HUES6 (cell line): ENCODE results near the gene SPC25.
"Not testable (repeated sequence)": the region's sequence is repeated elsewhere in the genome, so short reads cannot be mapped to it uniquely, and the experiment has no call there.

Experiments used
- H3K27ac ChIP-seq: 2 replicates; pipeline ENCODE4 v1.7.0; 2013; ENCODE audit warnings: low read depth, mild to moderate bottlenecking, low read length, inconsistent platforms
- H3K27me3 ChIP-seq: 2 replicates; pipeline ENCODE4 v1.6.1; 2013; ENCODE audit warnings: low read length; ENCODE audit not compliant: control insufficient read depth, insufficient read depth
- H3K36me3 ChIP-seq: 2 replicates; pipeline ENCODE4 v1.6.1; 2013; ENCODE audit warnings: low read length; ENCODE audit not compliant: control insufficient read depth, insufficient read depth
- H3K4me1 ChIP-seq: 2 replicates; pipeline ENCODE4 v1.6.1; 2013; ENCODE audit warnings: low read length; ENCODE audit not compliant: control insufficient read depth, insufficient read depth
- H3K4me3 ChIP-seq: 2 replicates; pipeline ENCODE4 v1.5.1; 2013; ENCODE audit warnings: low read depth, low read length
- H3K9ac ChIP-seq: one replicate; pipeline ENCODE4 v1.6.1; 2013; ENCODE audit warnings: mild to moderate bottlenecking, low read length
- H3K9me3 ChIP-seq: 2 replicates; pipeline ENCODE4 v1.6.1; 2013; ENCODE audit warnings: low read depth, low read length; ENCODE audit not compliant: control insufficient read depth, insufficient read depth

Gene SPC25

GRCh38 chr2:168901003-168901402 lies 10.8 kb upstream of the SPC25 start, which contains the start of gene G6PC2:
TSS of gene G6PC2 (plus strand) at chr2:168901291. CDS start at chr2:168901332, 41 bp downstream.
- Histone ChIP-seq H3K9ac (no peak within 1 kb of the TSS), H3K4me3 (no peak within 1 kb of the TSS), H3K27ac (no peak within 1 kb of the TSS), H3K36me3 (no peaks in the 10 kb centered on the region), H3K27me3 (no peaks in the 10 kb centered on the region), H3K9me3 (no peaks in the 10 kb centered on the region), H3K4me1 (no peaks in the 10 kb centered on the region)

- no peak overlapping the region for H3K27ac ChIP-seq
- H3K4me3 ChIP-seq = no peak overlapping the region
- no peaks in the 10 kb centered on the region for H3K9me3 ChIP-seq
- H3K4me1 ChIP-seq = no peaks in the 10 kb centered on the region
- H3K27me3 ChIP-seq = no peaks in the 10 kb centered on the region
- H3K9ac ChIP-seq = no peak overlapping the region
- no peaks in the 10 kb centered on the region for H3K36me3 ChIP-seq
Observed at GRCh38 chr2:168897449-168897848, 7.2 kb upstream of the SPC25 start.

DNA sequence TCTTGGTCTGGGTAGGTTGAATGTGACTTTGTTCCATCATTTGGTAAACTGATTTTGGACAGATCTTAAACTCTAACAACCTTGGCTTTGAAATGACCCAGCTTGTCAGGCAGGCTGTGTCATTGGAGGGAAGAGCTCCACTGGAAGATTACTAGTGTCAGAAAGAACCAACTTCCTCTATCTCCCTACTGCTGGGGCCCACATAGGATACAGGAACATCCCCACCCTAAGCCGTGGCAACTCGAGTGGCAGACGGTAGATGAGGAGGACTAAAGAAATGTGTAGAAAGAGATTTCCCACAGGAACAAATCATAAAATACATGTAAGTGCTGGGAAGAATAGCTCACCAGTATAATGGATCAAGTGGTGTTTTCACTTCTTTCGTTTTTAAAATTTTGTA lies 6.6 kb upstream of the SPC25 start:
- Histone ChIP-seq H3K27ac (no peak overlapping the region), H3K9me3 (no peaks in the 10 kb centered on the region), H3K27me3 (peaks cover 4% of the 10 kb centered on the region; the same call in 1 of the 2 replicates), H3K9ac (no peak overlapping the region), H3K36me3 (no peaks in the 10 kb centered on the region), H3K4me1 (no peaks in the 10 kb centered on the region), H3K4me3 (no peak overlapping the region)

DNA sequence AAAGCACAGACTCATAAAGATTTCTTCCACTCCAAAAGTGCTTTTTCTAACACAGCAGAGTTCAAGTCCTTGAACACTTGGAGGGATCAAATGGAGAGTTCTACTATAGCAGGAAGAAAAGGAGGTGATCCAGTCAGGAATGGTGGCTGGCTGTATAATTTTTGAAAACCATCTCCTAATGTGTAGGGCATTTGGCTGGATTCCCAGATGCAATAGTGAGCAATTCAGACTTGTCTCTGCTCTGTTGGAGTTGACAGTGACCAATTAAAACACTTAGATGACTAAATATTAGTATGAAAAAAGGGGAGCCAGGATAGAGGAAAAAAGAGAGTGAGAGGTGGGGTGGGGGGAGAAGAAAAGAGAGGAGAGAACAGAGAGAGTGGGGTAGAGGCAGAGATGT lies 5.5 kb upstream of the SPC25 start:
- H3K4me1 ChIP-seq = no peaks in the 10 kb centered on the region

DNA sequence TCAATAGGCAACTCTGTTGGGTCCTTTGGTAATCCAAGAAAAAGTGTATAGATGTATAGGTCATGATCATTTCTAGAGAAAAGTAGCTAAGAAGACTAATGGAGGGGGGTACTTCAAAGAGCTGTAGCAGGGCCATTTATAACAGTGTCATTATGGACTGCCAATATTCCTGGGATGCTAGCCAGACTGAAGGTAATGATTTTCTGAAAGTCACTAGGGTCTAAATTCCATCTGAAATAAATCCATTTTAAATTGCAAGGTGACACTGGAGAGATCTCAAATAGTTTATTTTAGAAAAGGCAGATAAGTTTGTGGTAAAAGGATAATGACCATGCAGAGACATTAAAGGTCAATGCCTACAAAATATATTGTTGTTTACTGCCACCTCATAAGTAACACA lies 4.5 kb upstream of the SPC25 start:
- Histone ChIP-seq H3K27me3 (peaks cover 10% of the 10 kb centered on the region; the same call in 1 of the 2 replicates), H3K27ac (no peak overlapping the region)

More for the DNA sequence above, 5.5 kb upstream of the SPC25 start:
- Histone ChIP-seq H3K4me3 (no peak overlapping the region), H3K27me3 (peaks cover 10% of the 10 kb centered on the region; the same call in 1 of the 2 replicates), H3K9ac (no peak overlapping the region), H3K27ac (no peak overlapping the region), H3K9me3 (no peaks in the 10 kb centered on the region), H3K36me3 (no peaks in the 10 kb centered on the region)

DNA sequence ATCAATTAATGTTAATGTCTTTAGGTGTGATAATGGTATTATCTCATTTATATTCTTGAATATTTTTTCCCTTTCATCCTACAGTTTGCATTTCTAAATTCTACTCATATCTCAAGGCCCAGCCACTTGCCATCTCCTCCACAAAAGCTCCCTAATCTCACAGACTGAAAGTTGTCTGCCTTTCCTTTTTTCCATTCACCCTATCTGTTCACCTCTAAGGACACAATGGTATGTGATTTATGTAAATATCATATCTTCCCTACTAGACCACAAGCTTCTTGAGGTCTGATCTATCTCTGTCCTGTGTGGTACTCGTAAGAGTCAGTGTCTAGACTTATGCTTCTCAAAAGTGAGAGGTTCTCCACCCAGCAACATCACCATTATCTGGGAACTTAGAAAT lies 3.9 kb upstream of the SPC25 start:
- H3K27ac ChIP-seq = no peak overlapping the region
- peaks cover 5% of the 10 kb centered on the region; the same call in 1 of the 2 replicates for H3K4me1 ChIP-seq
- no peaks in the 10 kb centered on the region for H3K36me3 ChIP-seq
- no peaks in the 10 kb centered on the region for H3K9me3 ChIP-seq
- peaks cover 10% of the 10 kb centered on the region; the same call in 1 of the 2 replicates for H3K27me3 ChIP-seq
- H3K4me3 ChIP-seq = no peak overlapping the region
- no peak overlapping the region for H3K9ac ChIP-seq

More for the DNA sequence above, 4.5 kb upstream of the SPC25 start:
- Histone ChIP-seq H3K9ac (no peak overlapping the region), H3K4me1 (no peaks in the 10 kb centered on the region), H3K4me3 (no peak overlapping the region), H3K36me3 (no peaks in the 10 kb centered on the region), H3K9me3 (no peaks in the 10 kb centered on the region)

- H3K4me3 ChIP-seq = no peak overlapping the region
- peaks cover 10% of the 10 kb centered on the region; the same call in 1 of the 2 replicates for H3K27me3 ChIP-seq
- no peak overlapping the region for H3K27ac ChIP-seq
Observed at GRCh38 chr2:168892327-168892726, 2.1 kb upstream of the SPC25 start.

GRCh38 chr2:168889635-168890005 lies 610 bp downstream of the SPC25 start:
- Histone ChIP-seq H3K27ac (no peak overlapping the region; the same call in 1 of the 2 replicates), H3K4me3 (peak overlapping the region; percentile 88), H3K36me3 (peaks cover 30% of the 10 kb centered on the region), H3K4me1 (peaks cover 5% of the 10 kb centered on the region; the same call in 1 of the 2 replicates), H3K9ac (peak overlapping the region; percentile 90), H3K9me3 (no peaks in the 10 kb centered on the region), H3K27me3 (peaks cover 10% of the 10 kb centered on the region; the same call in 1 of the 2 replicates)

More at GRCh38 chr2:168892327-168892726, 2.1 kb upstream of the SPC25 start:
- no peaks in the 10 kb centered on the region for H3K9me3 ChIP-seq
- no peak overlapping the region for H3K9ac ChIP-seq
- peaks cover 11% of the 10 kb centered on the region for H3K36me3 ChIP-seq
- H3K4me1 ChIP-seq = peaks cover 5% of the 10 kb centered on the region; the same call in 1 of the 2 replicates

GRCh38 chr2:168884975-168885374 lies 5.3 kb downstream of the SPC25 start:
- Histone ChIP-seq H3K27ac (no peak overlapping the region; the same call in 1 of the 2 replicates), H3K9me3 (no peaks in the 10 kb centered on the region), H3K4me1 (peaks cover 5% of the 10 kb centered on the region; the same call in 1 of the 2 replicates), H3K9ac (no peak overlapping the region), H3K27me3 (no peaks in the 10 kb centered on the region), H3K4me3 (no peak overlapping the region), H3K36me3 (peaks cover 36% of the 10 kb centered on the region)

GRCh38 chr2:168882163-168882562 lies 8.1 kb downstream of the SPC25 start:
- peaks cover 24% of the 10 kb centered on the region for H3K36me3 ChIP-seq
- H3K27ac ChIP-seq, H3K27me3 ChIP-seq, H3K4me3 ChIP-seq, H3K9ac ChIP-seq, H3K4me1 ChIP-seq, H3K9me3 ChIP-seq: not testable (repeated sequence)

- no peaks in the 10 kb centered on the region for H3K27me3 ChIP-seq
- H3K9ac ChIP-seq = no peak overlapping the region
- H3K9me3 ChIP-seq = no peaks in the 10 kb centered on the region
- peaks cover 33% of the 10 kb centered on the region for H3K36me3 ChIP-seq
- H3K4me3 ChIP-seq = no peak overlapping the region
- no peak overlapping the region for H3K27ac ChIP-seq
- H3K4me1 ChIP-seq = no peaks in the 10 kb centered on the region; the same call in 1 of the 2 replicates
Observed at GRCh38 chr2:168874368-168875054, 15.7 kb downstream of the SPC25 start.
